Measurements from ENCODE around the gene SP8. TPM values are rescaled to one million over a fixed set of nuclear protein-coding genes. Genes with fewer than 3 reads are reported as not detected.

The SP8 gene
- total and polyA plus RNA-seq, 9 of the 15 experiments (the other 6 are each of a cell fraction or from before 2014, with no cell fraction given) = 0.04 to 1.2 (median 0.19) TPM

- Histone ChIP-seq H3K9ac (ENCODE audit: insufficient read depth in 1 of 2, low read depth in 2 of 2, low read length in 2 of 2) (no peak overlapping the region), H3K27ac (ENCODE audit: extremely low read depth, low read depth, low read length) (no peak overlapping the region), H3K79me2 (ENCODE audit: control insufficient read depth, insufficient read depth, low read length) (no peaks in the 10 kb centered on the region), H4K20me1 (replicated peaks; ENCODE audit: control insufficient read depth, insufficient read depth, low read length) (no peaks in the 10 kb centered on the region), H3K27me3 (ENCODE audit: control insufficient read depth in 2 of 2, insufficient read depth in 2 of 2, low read length in 2 of 2) (peaks cover 4 to 5% of the 10 kb centered on the region in 2 experiments; a peak in 3 of 5 replicates), H3K9me3 (replicated peaks; ENCODE audit: control insufficient read depth, insufficient read depth, low read depth, low read length) (no peaks in the 10 kb centered on the region), H3K4me3 (no peak overlapping the region), H2AFZ (ENCODE audit: low read depth, low read length) (no peak overlapping the region), H3K9me1 (ENCODE audit: control insufficient read depth, insufficient read depth, low read length) (no peaks in the 10 kb centered on the region), H3K4me2 (ENCODE audit: insufficient read depth, low read length) (no peak overlapping the region), H3K36me3 (ENCODE audit: control insufficient read depth, insufficient read depth, low read length) (no peaks in the 10 kb centered on the region), H3K4me1 (replicated peaks in 1 of 2; ENCODE audit: control insufficient read depth in 2 of 2, insufficient read depth in 2 of 2, low read length in 2 of 2) (peaks cover 0 to 17% of the 10 kb centered on the region in 2 experiments; a peak in 3 of 5 replicates)
- ChIA-PET POLR2A (no interaction called here), CTCF (ENCODE audit: low intra/inter-chr PET ratio) (no interaction called here)
- in situ Hi-C loops (cut with MboI) = no loop called here
- DNase-seq (ENCODE audit: extremely low read depth in 1 of 4, low spot score in 3 of 4) = no peak
- no peak for ATAC-seq
- intact Hi-C loops (cut with micrococcal nuclease) = no loop called here
- no peak for TF ChIP-seq ZFP1 (CRISPR knock-in tag; IDR thresholded peaks at IDR 0.05)
- no peak for TF ChIP-seq TAF7 (tag; IDR thresholded peaks at IDR 0.05)
- TF ChIP-seq ZNF165 (CRISPR knock-in tag; IDR thresholded peaks at IDR 0.05; ENCODE audit: borderline replicate concordance) = no peak
- TF ChIP-seq NELFE (IDR thresholded peaks at IDR 0.05; ENCODE audit: insufficient read depth, insufficient read length) = no peak
- no peak for TF ChIP-seq CBX5 (IDR thresholded peaks at IDR 0.05; ENCODE audit: borderline replicate concordance, low read depth)
- TF ChIP-seq SREBF1 (IDR thresholded peaks at IDR 0.05; ENCODE audit: borderline replicate concordance, low read depth, low read length) = no peak
- no peak for TF ChIP-seq ZC3H11A (IDR thresholded peaks at IDR 0.05; ENCODE audit: low read depth, low read length)
- no peak for TF ChIP-seq GABPB2 (CRISPR knock-in tag; conservative IDR thresholded peaks at IDR 0.05)
- TF ChIP-seq, protein P1, sequence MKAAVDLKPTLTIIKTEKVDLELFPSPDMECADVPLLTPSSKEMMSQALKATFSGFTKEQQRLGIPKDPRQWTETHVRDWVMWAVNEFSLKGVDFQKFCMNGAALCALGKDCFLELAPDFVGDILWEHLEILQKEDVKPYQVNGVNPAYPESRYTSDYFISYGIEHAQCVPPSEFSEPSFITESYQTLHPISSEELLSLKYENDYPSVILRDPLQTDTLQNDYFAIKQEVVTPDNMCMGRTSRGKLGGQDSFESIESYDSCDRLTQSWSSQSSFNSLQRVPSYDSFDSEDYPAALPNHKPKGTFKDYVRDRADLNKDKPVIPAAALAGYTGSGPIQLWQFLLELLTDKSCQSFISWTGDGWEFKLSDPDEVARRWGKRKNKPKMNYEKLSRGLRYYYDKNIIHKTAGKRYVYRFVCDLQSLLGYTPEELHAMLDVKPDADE (conservative IDR thresholded peaks at IDR 0.05; ENCODE audit: control insufficient read depth, low read depth, low read length) = no peak
- no peak for FAIRE-seq
- BruUV-seq (replicated peaks) = no TSS peak
- WGBS (ENCODE audit: insufficient coverage, low coverage, missing lambda C conversion rate) = 46% methylated on average over 15 of the region's 15 CpGs
Measured at GRCh38 chr7:20783125-20783699, 3.5 kb downstream of the SP8 start.
